Spleen (tissue), 11 donors: ENCODE measurements around the gene BABAM2. TPM values are rescaled to one million over a fixed set of nuclear protein-coding genes. Genes with fewer than 3 reads are reported as not detected.

ENCODE experiments used
- DNase-seq: peaks from one replicate; pipeline ENCODE4 v3.0.0-alpha.2; 2020
- H3K27ac ChIP-seq, 8 donors: fragments of 200-600 bp; sonication (generic) in 7 of 8; 1 replicate in 4 of 8; 2 replicates in 4 of 8; pipeline versions ENCODE4 v1.5.0 to v1.8.0; 2016 to 2021; ENCODE audit warnings: inconsistent platforms in 4 of 8, mild to moderate bottlenecking in 4 of 8, moderate library complexity in 1 of 8
- H3K27me3 ChIP-seq, 7 donors: fragments of 200-600 bp; sonication (generic) in 6 of 7; replicated peaks in 1 of 7; 1 replicate in 4 of 7; 2 replicates in 3 of 7; pipeline versions ENCODE4 v1.5.0 to v1.8.0; 2016 to 2021; ENCODE audit warnings: inconsistent platforms in 3 of 7, mild to moderate bottlenecking in 1 of 7
- H3K36me3 ChIP-seq, 6 donors: fragments of 200-600 bp; sonication (generic) in 5 of 6; 1 replicate in 4 of 6; 2 replicates in 2 of 6; pipeline versions ENCODE4 v1.5.0 to v1.8.0; 2016 to 2021; ENCODE audit warnings: inconsistent platforms in 2 of 6
- H3K4me1 ChIP-seq, 6 donors: fragments of 200-600 bp; sonication (generic) in 5 of 6; 1 replicate in 3 of 6; 2 replicates in 3 of 6; pipeline versions ENCODE4 v1.5.0 to v1.8.0; 2016 to 2021; ENCODE audit warnings: inconsistent platforms in 3 of 6
- H3K4me3 ChIP-seq, 8 donors: fragments of 200-600 bp; sonication (generic) in 7 of 8; 1 replicate in 4 of 8; 2 replicates in 4 of 8; pipeline versions ENCODE4 v1.5.0 to v1.8.0; 2016 to 2021; ENCODE audit warnings: inconsistent platforms in 4 of 8, mild to moderate bottlenecking in 4 of 8, moderate library complexity in 2 of 8
- H3K9me3 ChIP-seq, 8 donors: fragments of 200-600 bp; sonication (generic) in 7 of 8; 1 replicate in 4 of 8; 2 replicates in 4 of 8; pipeline versions ENCODE4 v1.5.0 to v1.8.0; 2016 to 2021; ENCODE audit warnings: inconsistent platforms in 4 of 8
- CTCF ChIP-seq, 11 experiments: fragments of 200-600 bp in 7 of 11; fragments of 450-650 bp in 4 of 11; sonication (generic) in 4 of 11; IDR thresholded peaks in 8 of 11; conservative IDR thresholded peaks in 3 of 11; 1 replicate in 7 of 11; 2 replicates in 4 of 11; pipeline versions ENCODE4 v1.4.0 to v1.8.0; 2016 to 2021; ENCODE audit warnings: antibody characterized with exemption in 11 of 11, inconsistent platforms in 4 of 11, mild to moderate bottlenecking in 1 of 11
- POLR2A ChIP-seq, 3 donors: fragments of 450-650 bp; IDR thresholded peaks; one replicate each; pipeline ENCODE4 v1.5.1; 2017; ENCODE audit warnings: antibody characterized with exemption in 3 of 3, mild to moderate bottlenecking in 1 of 3
- POLR2AphosphoS5 ChIP-seq, 3 donors: sonication (generic); formaldehyde crosslinking; IDR thresholded peaks; one replicate each; pipeline ENCODE4 v1.5.1; 2017; ENCODE audit warnings: antibody characterized with exemption in 3 of 3
- WGBS, 5 donors: extraction: QIAGEN DNeasy Blood & Tissue Kit in 3 of 5; methylation state at CpG; one replicate each; pipeline versions ENCODE4 v1.1.5 to v1.1.7; 2013 to 2018; 5-methylcytosine and 5-hydroxymethylcytosine counted together
- intact Hi-C: fragments of 100-400 bp; cut with DNase I; formaldehyde crosslinking; loops from one replicate; pipeline ENCODE4 v1.15.0; 2023; ENCODE audit warnings: low total_unique reads
- polyA plus RNA-seq, 3 donors: library from polyadenylated mRNA; stranded (reverse); fragments of 200-250 nt; gene quantifications; one replicate each; pipeline ENCODE4 v1.2.1, GENCODE V29; 2013
- total RNA-seq, 7 donors: library from RNA; depleted of rRNA in 3 of 7; stranded (reverse); fragments of >200 nt in 3 of 7; fragmentation: NEBNext Ultra II Directional in 4 of 7; extraction: Animal tissue kit (Norgen Biotek cat#: 25700) in 4 of 7; gene quantifications; one replicate each; pipeline versions ENCODE4 v1.1.0 to v1.2.1, GENCODE V29; 2016 to 2021
- donor health status: healthy with polysubstance abuse.
- donor health status: DM: no; HTN: no; CAD: no; lungs with moderate emphysema.
- donor health status: DM: no; HTN: no; CAD: no.
- donor health status: Bipolar disorder and iron deficiency.
- donor health status: healthy.
- donor health status: DM: no; HTN: no; CAD: no.
- donor health status: DM: yes; HTN: yes; CAD: no.

Gene BABAM2
- total and polyA plus RNA-seq, 10 donors, result 16.1 to 70.1 (median 55.0) TPM

- no peaks in the 10 kb centered on the region for H3K36me3 ChIP-seq
- no peaks in the 10 kb centered on the region for H3K9me3 ChIP-seq
- WGBS, 5 donors, result 77 to 86% (median 84%) methylated on average over 14 to 19 of the region's 19 CpGs
- peak overlapping the region in 4 of 8 donors; percentile 37 to 80 (median 78) for H3K27ac ChIP-seq
- peaks cover 29 to 61% (median 52%) of the 10 kb centered on the region in 6 donors for H3K4me1 ChIP-seq
- no peaks in the 10 kb centered on the region for H3K27me3 ChIP-seq
- no peak for TF ChIP-seq CTCF (IDR thresholded peaks at IDR 0.05 in 8 of 11, conservative IDR thresholded peaks at IDR 0.05 in 3 of 11)
- no peak for TF ChIP-seq POLR2A (IDR thresholded peaks at IDR 0.05)
- no peak for TF ChIP-seq POLR2AphosphoS5 (IDR thresholded peaks at IDR 0.05)
- DNase-seq, result no peak
- intact Hi-C loops, result no loop called here
- no peak overlapping the region for H3K4me3 ChIP-seq
These were observed 467.6 kb downstream of the BABAM2 start for GRCh38 chr2:28357948-28358667.

GRCh38 chr2:28358668-28359201 lies 468.2 kb downstream of the BABAM2 start:
- H3K27ac ChIP-seq, result peak overlapping the region in 7 of 8 donors; percentile 30 to 80 (median 77)
- WGBS, 5 donors, result 60 to 86% (median 68%) methylated on average over 6 to 7 of the region's 7 CpGs

GRCh38 chr2:28359222-28360057 lies 468.9 kb downstream of the BABAM2 start:
- H3K4me1 ChIP-seq, result peaks cover 29 to 61% (median 52%) of the 10 kb centered on the region in 6 donors
- H3K36me3 ChIP-seq, result no peaks in the 10 kb centered on the region
- 41 to 51% (median 41%) methylated on average over 23 to 28 of the region's 28 CpGs for WGBS, 5 donors
- intact Hi-C loops, result no loop called here
- H3K4me3 ChIP-seq, result peak overlapping the region in 1 of 8 donors; percentile 52
- TF ChIP-seq POLR2A (IDR thresholded peaks at IDR 0.05) (peak in 1 of 3 donors; percentile 13), POLR2AphosphoS5 (IDR thresholded peaks at IDR 0.05) (peak in 2 of 3 donors; percentile 53 to 81), CTCF (IDR thresholded peaks at IDR 0.05 in 8 of 11, conservative IDR thresholded peaks at IDR 0.05 in 3 of 11) (no peak)
- no peaks in the 10 kb centered on the region for H3K9me3 ChIP-seq
- no peaks in the 10 kb centered on the region for H3K27me3 ChIP-seq
- H3K27ac ChIP-seq, result peak overlapping the region in 7 of 8 donors; percentile 30 to 80 (median 77)
- peak; percentile 90 for DNase-seq

More at GRCh38 chr2:28358668-28359201, 468.2 kb downstream of the BABAM2 start:
- TF ChIP-seq POLR2A (IDR thresholded peaks at IDR 0.05) (no peak), CTCF (IDR thresholded peaks at IDR 0.05 in 8 of 11, conservative IDR thresholded peaks at IDR 0.05 in 3 of 11) (no peak), POLR2AphosphoS5 (IDR thresholded peaks at IDR 0.05) (no peak)
- Histone ChIP-seq H3K27me3 (no peaks in the 10 kb centered on the region), H3K36me3 (no peaks in the 10 kb centered on the region), H3K4me1 (peaks cover 29 to 61% (median 52%) of the 10 kb centered on the region in 6 donors), H3K4me3 (peak overlapping the region in 1 of 8 donors; percentile 52), H3K9me3 (no peaks in the 10 kb centered on the region)
- no peak for DNase-seq
- intact Hi-C loops, result no loop called here
